Bronchial epithelial cell (primary cell): ENCODE data around the gene STOM. TPM values are rescaled to one million over a fixed set of nuclear protein-coding genes. Genes with fewer than 3 reads are reported as not detected.

Source experiments
- DNase-seq: peaks from one replicate; pipeline ENCODE4 v3.0.0-alpha.2; 2010; ENCODE audit warnings: low read depth
- FAIRE-seq: peaks from 2 replicates; lab custom pipeline; 2011; peaks lifted over from hg19 to GRCh38; lab: Jason Lieb, UNC
- H3K27me3 ChIP-seq: 2 replicates; pipeline ENCODE4 v1.5.1; 2011; ENCODE audit warnings: low read length; ENCODE audit not compliant: control insufficient read depth, insufficient read depth
- H3K36me3 ChIP-seq: 2 replicates; pipeline ENCODE4 v1.5.1; 2011; ENCODE audit warnings: low read length; ENCODE audit not compliant: control insufficient read depth, insufficient read depth
- H3K4me3 ChIP-seq: 2 replicates; pipeline ENCODE4 v1.5.1; 2011; ENCODE audit warnings: mild to moderate bottlenecking, low read depth, low read length, control low read depth
- CTCF ChIP-seq: IDR thresholded peaks from 2 replicates; pipeline ENCODE4 v1.5.1; 2011; ENCODE audit warnings: mild to moderate bottlenecking, moderate library complexity, low read length, control low read depth, inconsistent platforms; ENCODE audit not compliant: insufficient read depth, severe bottlenecking
- total RNA-seq: library from RNA; depleted of rRNA; stranded (reverse); fragments of >200 nt; gene quantifications from 2 replicates; pipeline ENCODE4 v1.2.1, GENCODE V29; 2014

Gene STOM
- total RNA-seq, 1 donor from 2014 or later = 356 TPM

GRCh38 chr9:121296213-121297127 lies 73.6 kb downstream of the STOM start:
- Histone ChIP-seq H3K27me3 (no peaks in the 10 kb centered on the region), H3K36me3 (peaks cover 5% of the 10 kb centered on the region), H3K4me3 (no peak overlapping the region)
- no peak for TF ChIP-seq CTCF
- DNase-seq = no peak
- peak; percentile 55 for FAIRE-seq

DNA sequence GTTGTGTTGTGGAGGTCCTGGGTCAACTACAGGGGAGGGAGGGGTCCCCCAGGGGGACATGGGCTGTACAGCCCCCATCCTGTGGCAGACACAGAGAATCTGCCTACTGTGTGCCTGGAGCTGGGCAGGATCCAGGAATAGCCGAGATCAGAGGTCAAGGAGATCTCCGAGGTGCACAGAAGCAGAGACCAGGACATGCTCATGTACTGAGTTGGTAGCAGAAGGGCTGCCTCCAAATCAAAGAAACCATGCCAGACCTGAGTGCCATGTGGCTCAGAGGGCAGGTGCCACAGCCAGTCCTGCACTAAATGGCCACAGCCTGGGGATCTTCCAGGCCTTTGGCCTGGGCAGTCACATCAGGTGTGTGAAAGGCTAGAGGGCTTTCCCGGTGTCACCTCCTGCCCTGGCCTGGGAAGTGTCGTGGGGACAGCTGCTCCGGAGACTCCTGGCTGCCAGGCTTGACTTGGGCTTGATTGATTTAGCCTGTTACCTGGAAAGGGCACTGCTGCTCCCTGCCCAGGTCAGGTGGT lies 74.3 kb downstream of the STOM start:
- FAIRE-seq (no peak), DNase-seq (no peak)
- Histone ChIP-seq H3K36me3 (peaks cover 4% of the 10 kb centered on the region), H3K27me3 (no peaks in the 10 kb centered on the region), H3K4me3 (no peak overlapping the region)
- no peak for TF ChIP-seq CTCF

DNA sequence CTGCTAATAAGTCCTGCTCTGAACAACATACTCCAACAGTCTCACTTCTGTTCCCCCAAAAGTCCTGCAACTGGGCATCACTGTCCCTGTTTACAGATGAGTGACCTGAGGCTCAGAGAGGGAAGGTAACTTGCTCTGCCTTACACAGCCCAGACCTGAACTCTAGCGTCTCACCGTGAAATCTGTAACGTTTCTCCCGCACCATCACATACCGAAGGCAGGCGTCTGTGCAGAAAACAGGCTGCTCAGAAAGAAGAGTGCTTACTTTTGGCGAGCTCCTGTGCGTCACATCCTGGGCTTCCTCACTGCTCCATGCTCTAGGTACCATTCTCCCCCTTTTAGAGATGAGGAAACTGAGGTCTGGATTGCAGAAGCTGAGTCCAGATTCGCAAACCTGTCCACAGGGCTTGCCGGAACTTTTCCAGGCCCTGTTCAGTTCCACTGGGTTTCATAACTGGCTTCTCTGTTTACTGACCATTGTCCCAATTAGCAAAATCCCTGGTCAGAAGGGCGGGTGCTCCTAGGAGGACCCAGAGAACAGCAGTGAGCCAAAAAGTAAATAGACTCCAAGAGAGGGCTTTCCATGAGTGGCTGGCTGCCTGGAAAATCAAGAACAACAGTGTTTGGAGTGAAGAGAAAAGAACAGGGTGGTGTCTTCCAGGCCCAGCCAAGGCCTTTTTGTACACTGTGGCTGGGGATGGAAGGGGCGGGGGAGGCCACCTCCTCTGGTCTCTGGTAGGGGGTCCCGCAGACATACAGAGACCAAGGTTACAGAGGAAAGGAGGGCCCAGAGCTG lies 75.0 kb downstream of the STOM start:
- H3K27me3 ChIP-seq = no peaks in the 10 kb centered on the region
- no peak for TF ChIP-seq CTCF
- no peak overlapping the region for H3K4me3 ChIP-seq
- DNase-seq (no peak), FAIRE-seq (peak; percentile 36)
- peaks cover 4% of the 10 kb centered on the region for H3K36me3 ChIP-seq

- DNase-seq (no peak), FAIRE-seq (no peak)
- Histone ChIP-seq H3K4me3 (no peak overlapping the region), H3K27me3 (no peaks in the 10 kb centered on the region), H3K36me3 (peaks cover 4% of the 10 kb centered on the region)
- TF ChIP-seq CTCF = no peak
These were observed 75.8 kb downstream of the STOM start for GRCh38 chr9:121294151-121294743.

GRCh38 chr9:121292801-121293241 lies 77.2 kb downstream of the STOM start:
- H3K4me3 ChIP-seq = no peak overlapping the region

More at GRCh38 chr9:121292801-121293241, 77.2 kb downstream of the STOM start:
- peaks cover 4% of the 10 kb centered on the region for H3K36me3 ChIP-seq
- DNase-seq (no peak), FAIRE-seq (no peak)
- no peaks in the 10 kb centered on the region for H3K27me3 ChIP-seq
- TF ChIP-seq CTCF = no peak
